Activated CD8-positive, alpha-beta T cell treated with anti-CD3 and anti-CD28 coated beads for 36 hours (primary cell): ENCODE data around the gene ZZZ3. TPM values are rescaled to one million over a fixed set of nuclear protein-coding genes. Genes with fewer than 3 reads are reported as not detected.

Experiments
- ATAC-seq: fragments of 200-7000 bp; cut with Tn5 transposase; one replicate; pipeline ENCODE4 v1.10.0; 2021; ENCODE audit warnings: mild to moderate bottlenecking, moderate library complexity
- CTCF ChIA-PET: fragments of 350-600 bp; sonication (Branson Sonifier 250); formaldehyde crosslinking; loops from one replicate; lab custom pipeline; 2021; ENCODE audit warnings: antibody characterized with exemption; lab: Charles Lee
- POLR2A ChIA-PET: fragments of 350-600 bp; sonication (Branson Sonifier 250); formaldehyde crosslinking; loops from one replicate; lab custom pipeline; 2021; ENCODE audit warnings: antibody characterized with exemption; lab: Charles Lee
- DNase-seq: peaks from one replicate; pipeline ENCODE4 v3.0.0-alpha.2; 2020
- H3K27ac Mint-ChIP-seq: one replicate; pipeline ENCODE4 v1.8.0; 2021; ENCODE audit warnings: mild to moderate bottlenecking, mixed read lengths
- H3K27me3 Mint-ChIP-seq: one replicate; pipeline ENCODE4 v1.8.0; 2021; ENCODE audit warnings: mixed read lengths
- H3K36me3 Mint-ChIP-seq: one replicate; pipeline ENCODE4 v1.8.0; 2021; ENCODE audit warnings: low read depth, mixed read lengths
- H3K4me1 Mint-ChIP-seq: one replicate; pipeline ENCODE4 v1.8.0; 2021; ENCODE audit warnings: low read depth, mixed read lengths
- H3K4me3 Mint-ChIP-seq: one replicate; pipeline ENCODE4 v1.8.0; 2021; ENCODE audit warnings: mild to moderate bottlenecking, moderate library complexity, mixed read lengths
- H3K9me3 Mint-ChIP-seq: one replicate; pipeline ENCODE4 v1.8.0; 2021; ENCODE audit warnings: mixed read lengths
- intact Hi-C: fragments of 100-400 bp; cut with micrococcal nuclease; formaldehyde crosslinking; loops from one replicate; pipeline ENCODE4 v1.10.0; 2022
- total RNA-seq, 2 experiments: library from RNA; stranded (reverse); gene quantifications; one replicate each; pipeline ENCODE4 v1.2.3, GENCODE V29; 2021
- TF ChIP-seq, protein P1 (sequence below): fragments of 200-600 bp; IDR thresholded peaks from one replicate; pipeline ENCODE4 v1.8.0; 2022; ENCODE audit warnings: antibody characterized with exemption, mild to moderate bottlenecking

Gene ZZZ3
- 10 to 100 TPM; 37.7 to 39.5 TPM for total RNA-seq

- H3K4me1 Mint-ChIP-seq, result peaks cover 39% of the 10 kb centered on the region
Observed at GRCh38 chr1:77682460-77683159, at the start of gene ZZZ3. TSS of gene ZZZ3 (minus strand) at chr1:77682658. CDS start at chr1:77633354, 49,304 bp downstream.

GRCh38 chr1:77732090-77732489 is 49.6 kb upstream of the ZZZ3 start:
- Mint-ChIP-seq H3K27ac (no peak overlapping the region), H3K36me3 (peaks cover 14% of the 10 kb centered on the region), H3K9me3 (no peaks in the 10 kb centered on the region), H3K27me3 (no peaks in the 10 kb centered on the region), H3K4me3 (no peak overlapping the region), H3K4me1 (no peaks in the 10 kb centered on the region)
- ChIA-PET CTCF (no interaction called here), POLR2A (interaction anchor here (1.0 kb wide), 1 partner anchor 12 kb away, joined by 4 read pairs; no protein-coding TSS in a partner anchor)
- ATAC-seq (no peak), DNase-seq (no peak)
- TF ChIP-seq, protein P1, sequence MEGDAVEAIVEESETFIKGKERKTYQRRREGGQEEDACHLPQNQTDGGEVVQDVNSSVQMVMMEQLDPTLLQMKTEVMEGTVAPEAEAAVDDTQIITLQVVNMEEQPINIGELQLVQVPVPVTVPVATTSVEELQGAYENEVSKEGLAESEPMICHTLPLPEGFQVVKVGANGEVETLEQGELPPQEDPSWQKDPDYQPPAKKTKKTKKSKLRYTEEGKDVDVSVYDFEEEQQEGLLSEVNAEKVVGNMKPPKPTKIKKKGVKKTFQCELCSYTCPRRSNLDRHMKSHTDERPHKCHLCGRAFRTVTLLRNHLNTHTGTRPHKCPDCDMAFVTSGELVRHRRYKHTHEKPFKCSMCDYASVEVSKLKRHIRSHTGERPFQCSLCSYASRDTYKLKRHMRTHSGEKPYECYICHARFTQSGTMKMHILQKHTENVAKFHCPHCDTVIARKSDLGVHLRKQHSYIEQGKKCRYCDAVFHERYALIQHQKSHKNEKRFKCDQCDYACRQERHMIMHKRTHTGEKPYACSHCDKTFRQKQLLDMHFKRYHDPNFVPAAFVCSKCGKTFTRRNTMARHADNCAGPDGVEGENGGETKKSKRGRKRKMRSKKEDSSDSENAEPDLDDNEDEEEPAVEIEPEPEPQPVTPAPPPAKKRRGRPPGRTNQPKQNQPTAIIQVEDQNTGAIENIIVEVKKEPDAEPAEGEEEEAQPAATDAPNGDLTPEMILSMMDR, result no peak
- intact Hi-C loops, result no loop called here

More at GRCh38 chr1:77682460-77683159, at the start of gene ZZZ3:
- H3K36me3 Mint-ChIP-seq, result peaks cover 17% of the 10 kb centered on the region
- ATAC-seq (peak; percentile 73), DNase-seq (peak; percentile 96)
- peak within 1 kb of the TSS; percentile 99 for H3K4me3 Mint-ChIP-seq
- POLR2A ChIA-PET, result interaction anchor here (0.7 to 2.6 kb wide), 12 partner anchors 10 to 344 kb away, joined by 3 to 28 read pairs (median 4); partner anchors contain the start of genes DNAJB4, FUBP1 and MIGA1
- no peaks in the 10 kb centered on the region for H3K27me3 Mint-ChIP-seq
- intact Hi-C loops, result no loop called here
- TF ChIP-seq, protein P1, result no peak
- H3K27ac Mint-ChIP-seq, result peak within 1 kb of the TSS; percentile 96
- H3K9me3 Mint-ChIP-seq, result no peaks in the 10 kb centered on the region
- CTCF ChIA-PET, result interaction anchor here (0.7 to 2.0 kb wide), 13 partner anchors 9 to 440 kb away, joined by 3 to 7 read pairs (median 3); partner anchors contain the start of gene DNAJB4

DNA sequence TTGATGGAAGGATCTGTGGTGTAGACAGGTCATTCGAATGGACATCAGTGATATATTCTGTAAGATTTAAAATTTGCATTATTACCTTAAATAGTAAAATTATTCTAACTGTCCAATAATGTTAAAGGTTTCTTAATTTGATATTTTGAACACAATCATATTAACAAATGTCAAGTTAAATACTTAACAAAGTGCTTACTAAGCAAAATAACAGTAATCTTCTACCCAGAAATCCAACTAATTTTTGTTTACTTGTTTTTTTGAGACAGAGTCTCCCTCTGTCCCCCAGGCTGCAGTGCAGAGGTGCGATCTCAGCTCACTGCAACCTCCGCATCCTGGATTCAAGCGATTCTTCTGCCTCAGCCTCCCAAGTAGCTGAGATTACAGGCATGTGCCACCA is 43.2 kb upstream of the ZZZ3 start:
- Mint-ChIP-seq H3K9me3 (no peaks in the 10 kb centered on the region), H3K4me1 (no peaks in the 10 kb centered on the region), H3K27me3 (no peaks in the 10 kb centered on the region), H3K27ac (no peak overlapping the region), H3K36me3 (peaks cover 34% of the 10 kb centered on the region), H3K4me3 (no peak overlapping the region)
- ATAC-seq (no peak), DNase-seq (no peak)
- ChIA-PET CTCF (no interaction called here), POLR2A (no interaction called here)
- TF ChIP-seq, protein P1, result no peak
- intact Hi-C loops, result no loop called here

GRCh38 chr1:77718181-77718580 is 35.7 kb upstream of the ZZZ3 start:
- ChIA-PET POLR2A (no interaction called here), CTCF (no interaction called here)
- no peak overlapping the region for H3K4me3 Mint-ChIP-seq
- intact Hi-C loops, result no loop called here
- TF ChIP-seq, protein P1, result no peak
- H3K9me3 Mint-ChIP-seq, result no peaks in the 10 kb centered on the region
- H3K36me3 Mint-ChIP-seq, result peaks cover 34% of the 10 kb centered on the region
- DNase-seq, result no peak
- H3K27ac Mint-ChIP-seq, result no peak overlapping the region
- ATAC-seq, result no peak
- H3K27me3 Mint-ChIP-seq, result no peaks in the 10 kb centered on the region
- no peaks in the 10 kb centered on the region for H3K4me1 Mint-ChIP-seq

GRCh38 chr1:77716065-77716464 is 33.6 kb upstream of the ZZZ3 start:
- H3K27me3 Mint-ChIP-seq, result no peaks in the 10 kb centered on the region
- no peak overlapping the region for H3K4me3 Mint-ChIP-seq
- ChIA-PET POLR2A (no interaction called here), CTCF (no interaction called here)
- DNase-seq (no peak), ATAC-seq (no peak)
- TF ChIP-seq, protein P1, result no peak
- H3K36me3 Mint-ChIP-seq, result peaks cover 22% of the 10 kb centered on the region
- no peak overlapping the region for H3K27ac Mint-ChIP-seq
- no peaks in the 10 kb centered on the region for H3K4me1 Mint-ChIP-seq
- intact Hi-C loops, result no loop called here
- no peaks in the 10 kb centered on the region for H3K9me3 Mint-ChIP-seq
